Heart left ventricle (tissue), 16 donors: ENCODE measurements around the gene WFS1. TPM values are rescaled to one million over a fixed set of nuclear protein-coding genes. Genes with fewer than 3 reads are reported as not detected.

Source experiments
- ATAC-seq, 4 donors: fragments of 200-7000 bp; cut with Tn5 transposase; one replicate each; pipeline ENCODE4 v1.9.1; 2020 to 2022; ENCODE audit warnings: moderate library complexity in 4 of 4, mild to moderate bottlenecking in 3 of 4, moderate number of reproducible peaks in 1 of 4
- DNase-seq, 5 donors: peaks; one replicate each; pipeline ENCODE4 v3.0.0-alpha.2; 2020
- H3K27ac ChIP-seq, 12 donors: fragments of 200-600 bp; sonication (generic) in 4 of 12; one replicate each; pipeline versions ENCODE4 v1.5.0 to v1.8.0; 2016 to 2022; ENCODE audit warnings: mild to moderate bottlenecking in 2 of 12
- H3K27me3 ChIP-seq, 9 donors: fragments of 200-600 bp; sonication (generic) in 2 of 9; one replicate each; pipeline versions ENCODE4 v1.5.1 to v1.8.0; 2016 to 2022; ENCODE audit warnings: mild to moderate bottlenecking in 3 of 9
- H3K36me3 ChIP-seq, 9 donors: fragments of 200-600 bp; sonication (generic) in 2 of 9; one replicate each; pipeline versions ENCODE4 v1.5.0 to v1.8.0; 2018 to 2022; ENCODE audit warnings: mild to moderate bottlenecking in 2 of 9
- H3K4me1 ChIP-seq, 12 donors: fragments of 200-600 bp; sonication (generic) in 4 of 12; one replicate each; pipeline versions ENCODE4 v1.5.0 to v1.8.0; 2016 to 2022; ENCODE audit warnings: mild to moderate bottlenecking in 3 of 12
- H3K4me3 ChIP-seq, 12 donors: fragments of 200-600 bp; sonication (generic) in 4 of 12; one replicate each; pipeline versions ENCODE4 v1.5.0 to v1.8.0; 2017 to 2022; ENCODE audit warnings: mild to moderate bottlenecking in 9 of 12, moderate library complexity in 4 of 12
- H3K9me3 ChIP-seq, 12 donors: fragments of 200-600 bp; sonication (generic) in 4 of 12; one replicate each; pipeline versions ENCODE4 v1.5.0 to v1.8.0; 2016 to 2022; ENCODE audit warnings: mild to moderate bottlenecking in 1 of 12
- POLR2A ChIP-seq, 2 donors: fragments of 450-650 bp; IDR thresholded peaks; one replicate each; pipeline ENCODE4 v1.6.1; 2017; ENCODE audit warnings: antibody characterized with exemption in 2 of 2, mild to moderate bottlenecking in 2 of 2, moderate library complexity in 2 of 2
- WGBS, 4 donors: extraction: QIAGEN DNeasy Blood & Tissue Kit in 2 of 4; methylation state at CpG; one replicate each; pipeline versions ENCODE4 v1.1.5 to v1.1.7; 2013 to 2018; 5-methylcytosine and 5-hydroxymethylcytosine counted together
- intact Hi-C, 10 donors: fragments of 100-400 bp; cut with DNase I; formaldehyde crosslinking; loops; one replicate each; pipeline versions ENCODE4 v1.11.1 to v1.14.2; 2022
- polyA plus RNA-seq, 2 donors: library from polyadenylated mRNA; stranded (reverse); fragments of 200-250 nt; gene quantifications; one replicate each; pipeline ENCODE4 v1.2.3, GENCODE V29; 2013
- total RNA-seq, 9 donors: library from RNA; depleted of rRNA in 2 of 9; stranded (reverse); fragments of >200 nt in 2 of 9; fragmentation: NEBNext Ultra II Directional in 3 of 9; extraction: Animal tissue kit (Norgen Biotek cat#: 25700) in 3 of 9; gene quantifications; one replicate each; pipeline versions ENCODE4 v1.1.0 to v1.2.4, GENCODE V29; 2016 to 2023
- TF ChIP-seq, protein P1 (sequence below), 12 donors: fragments of 200-600 bp; sonication (generic) in 4 of 12; IDR thresholded peaks; one replicate each; pipeline versions ENCODE4 v1.5.0 to v1.8.0; 2018 to 2022; ENCODE audit warnings: antibody characterized with exemption in 12 of 12, mild to moderate bottlenecking in 5 of 12
- donor health status: ischemic (EF 13 %, LVEDD 7.1; RV severe dilation, severe dysfunction).
- donor health status: healthy with polysubstance abuse.
- donor health status: DM: no; HTN: yes; CAD: no.
- donor health status: DM: no; HTN: no; CAD: no.
- donor health status: ischemic (EF 25% LVEDD 6.9; RV normal size, moderate dysfunction).
- donor health status: ischemic (EF 25% LVEDD 5.7; RV mildly dilated, moderate dysfunction).
- donor health status: healthy.
- donor health status: DM: yes; HTN: yes; CAD: no.
- donor health status: ischemic (EF 35%, LVEDD 5.7; RV mildly dilated, moderate dysfunction).
- donor health status: nonischemic (EF 11% LVEDD 7.7; RV severe dilation, severe dysfunction).
- donor health status: DM: yes; HTN: yes; CAD: no.
- donor health status: PGD.
- donor health status: ischemic (EF 29% LVEDD 5.4; RV normal size, mild dysfunction).
- donor health status: nonischemic (EF 23%, LVEDD 6.1; RV moderate dilation, normal function).

The WFS1 gene
- total and polyA plus RNA-seq, 11 donors: 44.8 to 202 (median 73.2) TPM

DNA sequence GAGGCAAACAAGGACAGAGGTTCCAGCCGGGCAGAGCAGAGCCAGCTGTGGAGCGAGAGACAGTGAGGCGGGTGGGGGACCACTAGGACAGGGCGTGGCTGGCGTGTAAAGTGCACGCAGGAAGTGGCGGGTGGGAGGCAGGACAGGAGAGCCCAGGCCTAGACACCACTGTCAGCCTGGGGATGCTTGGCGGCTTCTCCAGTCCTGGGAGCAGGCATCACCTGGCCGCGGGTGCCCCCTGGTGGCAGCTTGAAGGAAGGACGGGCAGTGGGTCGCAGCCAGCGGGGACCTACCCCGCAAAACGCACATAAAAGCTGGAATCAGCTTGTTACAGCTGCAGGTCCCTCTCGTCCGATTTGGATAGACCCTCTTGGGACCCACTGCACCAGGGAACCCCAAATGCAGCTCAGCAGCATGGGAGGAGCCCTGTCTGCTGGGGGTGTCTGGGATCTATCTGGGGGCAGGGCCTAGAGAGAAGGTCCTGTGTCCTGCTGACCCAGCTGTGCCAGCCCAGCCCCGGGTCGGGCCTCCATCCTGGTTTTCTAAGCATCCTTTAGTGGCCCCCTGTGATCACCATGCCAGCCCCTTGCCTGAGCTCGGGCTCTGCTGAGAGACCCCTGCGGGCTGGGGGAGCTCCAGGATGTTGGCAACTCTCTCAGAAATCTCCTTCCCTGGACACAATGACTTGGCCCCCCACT, 57.7 kb downstream of the WFS1 start:
- TF ChIP-seq, protein P1, sequence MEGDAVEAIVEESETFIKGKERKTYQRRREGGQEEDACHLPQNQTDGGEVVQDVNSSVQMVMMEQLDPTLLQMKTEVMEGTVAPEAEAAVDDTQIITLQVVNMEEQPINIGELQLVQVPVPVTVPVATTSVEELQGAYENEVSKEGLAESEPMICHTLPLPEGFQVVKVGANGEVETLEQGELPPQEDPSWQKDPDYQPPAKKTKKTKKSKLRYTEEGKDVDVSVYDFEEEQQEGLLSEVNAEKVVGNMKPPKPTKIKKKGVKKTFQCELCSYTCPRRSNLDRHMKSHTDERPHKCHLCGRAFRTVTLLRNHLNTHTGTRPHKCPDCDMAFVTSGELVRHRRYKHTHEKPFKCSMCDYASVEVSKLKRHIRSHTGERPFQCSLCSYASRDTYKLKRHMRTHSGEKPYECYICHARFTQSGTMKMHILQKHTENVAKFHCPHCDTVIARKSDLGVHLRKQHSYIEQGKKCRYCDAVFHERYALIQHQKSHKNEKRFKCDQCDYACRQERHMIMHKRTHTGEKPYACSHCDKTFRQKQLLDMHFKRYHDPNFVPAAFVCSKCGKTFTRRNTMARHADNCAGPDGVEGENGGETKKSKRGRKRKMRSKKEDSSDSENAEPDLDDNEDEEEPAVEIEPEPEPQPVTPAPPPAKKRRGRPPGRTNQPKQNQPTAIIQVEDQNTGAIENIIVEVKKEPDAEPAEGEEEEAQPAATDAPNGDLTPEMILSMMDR (IDR thresholded peaks at IDR 0.05): peak; percentile 84 to 99 (median 96)
- TF ChIP-seq POLR2A (IDR thresholded peaks at IDR 0.05): no peak
- intact Hi-C loops: loop anchor here (1.0 to 5.0 kb wide), 9 partner anchors 19 to 330 kb away; no protein-coding TSS in a partner anchor
- Histone ChIP-seq H3K4me3 (no peak overlapping the region), H3K4me1 (peaks cover 0 to 10% (median 1%) of the 10 kb centered on the region in 12 donors), H3K9me3 (no peaks in the 10 kb centered on the region), H3K27me3 (peaks cover 0 to 14% (median 0%) of the 10 kb centered on the region in 9 donors), H3K36me3 (no peaks in the 10 kb centered on the region), H3K27ac (no peak overlapping the region)
- peak; percentile 79 to 91 (median 80) for DNase-seq
- ATAC-seq: peak; percentile 51 to 74 (median 66)
- 10 to 13% (median 12%) methylated on average over 13 to 21 of the region's 21 CpGs for WGBS, 4 donors

DNA sequence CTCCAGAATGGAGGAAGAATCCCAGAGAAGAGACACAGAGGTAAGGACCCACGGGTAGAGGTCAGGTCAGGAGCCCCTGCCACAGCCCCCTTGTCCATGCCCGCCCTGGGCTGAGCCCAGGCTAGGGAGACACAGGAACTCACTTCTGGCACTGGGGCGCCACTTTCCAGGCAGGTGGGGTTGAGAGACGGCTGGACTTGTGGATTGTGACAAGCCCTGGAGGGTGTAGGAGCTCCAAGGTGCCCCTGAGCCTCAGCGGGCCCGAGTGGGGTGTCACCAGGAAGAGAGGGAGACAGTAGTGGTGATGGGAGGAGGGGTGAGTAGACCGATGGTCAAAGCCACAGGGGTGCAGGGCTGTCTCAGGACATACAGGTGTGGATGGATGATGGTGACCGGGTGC, 58.9 kb downstream of the WFS1 start:
- Histone ChIP-seq H3K9me3 (no peaks in the 10 kb centered on the region), H3K4me3 (no peak overlapping the region), H3K36me3 (no peaks in the 10 kb centered on the region), H3K27me3 (peaks cover 0 to 18% (median 0%) of the 10 kb centered on the region in 9 donors), H3K27ac (no peak overlapping the region), H3K4me1 (peaks cover 0 to 10% (median 1%) of the 10 kb centered on the region in 12 donors)
- ATAC-seq (no peak), DNase-seq (peak in 1 of 5 donors; percentile 37)
- 71 to 81% (median 73%) methylated on average over 8 of the region's 8 CpGs for WGBS, 4 donors
- intact Hi-C loops: loop anchor here in 4 of 10 donors (2.0 to 5.0 kb wide), 4 partner anchors 76 to 331 kb away; no protein-coding TSS in a partner anchor
- TF ChIP-seq, protein P1 (IDR thresholded peaks at IDR 0.05): no peak

DNA sequence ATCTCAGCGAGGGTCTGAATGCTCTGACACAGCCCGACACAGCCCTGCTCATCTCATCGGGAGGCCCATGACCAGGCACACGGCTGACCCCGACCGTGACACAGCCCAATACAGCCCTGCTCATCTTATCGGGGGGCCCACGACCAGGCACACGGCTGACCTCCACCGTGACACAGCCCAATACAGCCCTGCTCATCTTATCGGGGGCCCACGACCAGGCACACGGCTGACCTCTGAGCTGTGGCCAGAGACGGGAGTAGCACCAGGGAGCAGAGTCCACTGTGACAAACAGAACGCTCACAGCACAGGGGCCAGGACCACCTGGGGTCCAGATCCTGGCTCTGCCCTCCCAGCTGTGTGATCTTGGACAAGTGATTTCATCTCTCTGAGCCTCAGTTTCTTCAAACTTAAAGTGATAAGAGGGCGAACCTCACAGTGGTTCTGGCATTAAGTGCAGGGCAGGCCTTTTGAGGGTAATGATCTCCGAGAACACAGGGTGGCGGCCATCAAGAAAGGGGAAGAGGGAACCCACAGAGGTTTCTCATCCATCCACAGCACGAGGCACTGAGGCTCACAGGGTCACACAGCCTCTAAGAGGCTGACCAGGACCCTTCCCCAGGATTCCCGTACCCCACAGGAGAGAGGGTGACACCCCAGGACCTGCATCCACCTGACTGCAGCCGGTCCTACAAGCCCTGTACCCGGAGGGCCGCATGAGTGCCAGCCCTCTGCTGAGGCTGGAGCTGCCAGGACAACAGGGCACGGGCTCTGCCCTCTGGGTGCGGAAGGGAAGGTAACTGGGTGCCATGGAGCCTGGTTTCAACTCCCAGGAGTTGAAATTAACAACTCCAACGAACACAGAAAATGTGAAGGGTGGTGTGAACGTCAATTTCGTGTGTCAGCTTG, 60.1 kb downstream of the WFS1 start:
- intact Hi-C loops: loop anchor here in 8 of 10 donors (2.0 to 5.0 kb wide), 6 partner anchors 77 to 332 kb away; no protein-coding TSS in a partner anchor
- no peak for ATAC-seq
- WGBS, 4 donors: 76 to 80% (median 78%) methylated on average over 26 to 28 of the region's 28 CpGs
- peak in 1 of 5 donors; percentile 40 for DNase-seq
- no peak overlapping the region for H3K27ac ChIP-seq
- peaks cover 0 to 5% (median 0%) of the 10 kb centered on the region in 12 donors for H3K9me3 ChIP-seq
- no peaks in the 10 kb centered on the region for H3K36me3 ChIP-seq
- peaks cover 0 to 8% (median 0%) of the 10 kb centered on the region in 12 donors for H3K4me1 ChIP-seq
- peaks cover 0 to 27% (median 0%) of the 10 kb centered on the region in 9 donors for H3K27me3 ChIP-seq
- no peak for TF ChIP-seq POLR2A (IDR thresholded peaks at IDR 0.05)
- TF ChIP-seq, protein P1 (IDR thresholded peaks at IDR 0.05): no peak
- H3K4me3 ChIP-seq: no peak overlapping the region
